ENCODE results near the gene RNF220.

DNA sequence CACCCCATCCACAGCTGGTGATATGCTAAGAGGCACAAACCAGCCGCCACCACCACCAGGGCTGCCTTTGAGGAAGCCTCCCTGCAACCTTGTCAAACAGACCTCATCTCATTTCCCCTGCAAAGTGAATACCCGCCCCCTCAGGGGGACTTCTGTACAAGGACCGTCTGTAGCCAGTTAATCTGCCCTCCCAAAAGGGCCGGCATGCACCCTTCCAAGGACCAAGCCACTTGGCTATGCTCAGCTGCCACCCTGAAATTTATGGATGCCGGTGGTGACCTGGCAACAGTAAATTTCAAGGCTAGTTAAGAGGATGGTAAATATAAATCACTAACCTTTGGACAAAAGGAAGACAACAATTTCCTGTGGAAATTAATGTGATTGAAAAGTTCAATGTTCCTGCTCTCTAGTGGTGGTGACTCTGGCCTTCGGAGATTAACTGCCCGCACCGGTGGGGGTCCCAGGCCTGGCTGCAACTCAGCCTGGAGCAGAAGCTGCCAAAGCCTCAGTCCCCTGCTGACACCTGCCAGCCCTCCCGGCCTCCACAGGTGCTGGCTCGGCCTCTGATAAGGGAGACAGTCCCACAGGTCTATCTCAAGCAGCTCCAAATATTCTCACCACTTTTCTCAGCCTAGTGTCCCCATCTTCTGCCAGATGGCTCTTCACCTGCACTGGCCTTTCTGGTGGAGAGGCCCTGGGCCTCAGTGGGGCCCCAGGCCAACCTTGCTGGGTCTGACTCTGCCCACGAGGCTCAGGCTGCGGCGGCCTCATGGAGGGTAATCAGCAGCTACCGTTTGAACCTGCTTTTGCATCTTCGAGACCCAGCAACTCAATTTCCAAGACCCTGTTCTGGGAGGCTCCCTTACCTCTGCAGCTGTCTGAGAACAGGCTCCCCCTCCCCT is 257.0 kb downstream of the RNF220 start:
- TF ChIP-seq EZH2 (IDR thresholded peaks at IDR 0.05): no peak
- no peak for TF ChIP-seq POLR2AphosphoS5 (IDR thresholded peaks at IDR 0.05; ENCODE audit: borderline replicate concordance, low read depth, low read length)
- no peak for TF ChIP-seq FOXP2 (optimal IDR thresholded peaks at IDR 0.05; ENCODE audit: control extremely low read depth, extremely low read length, insufficient read depth)

All from SK-N-MC (cell line).